Hepatocyte (in vitro differentiated cells): ENCODE data around the gene ZCCHC3. TPM values are rescaled to one million over a fixed set of nuclear protein-coding genes. Genes with fewer than 3 reads are reported as not detected.

Source experiments
- DNase-seq: peaks from one replicate; pipeline ENCODE4 v3.0.0-alpha.2; 2016; ENCODE audit warnings: low spot score
- H2AFZ ChIP-seq: fragments of 200-600 bp; sonication (generic); 2 replicates; pipeline ENCODE4 v1.6.0; 2016; ENCODE audit warnings: antibody characterized with exemption, mild to moderate bottlenecking
- H3K27ac ChIP-seq: fragments of 200-600 bp; sonication (generic); 2 replicates; pipeline ENCODE4 v1.5.1; 2016; ENCODE audit warnings: mild to moderate bottlenecking
- H3K27me3 ChIP-seq: fragments of 200-600 bp; sonication (generic); 2 replicates; pipeline ENCODE4 v1.6.1; 2016
- H3K36me3 ChIP-seq: fragments of 200-600 bp; sonication (generic); replicated peaks from 2 replicates; pipeline ENCODE4 v1.5.1; 2016; ENCODE audit warnings: low read depth; ENCODE audit not compliant: insufficient read depth
- H3K4me1 ChIP-seq: fragments of 200-600 bp; sonication (generic); 2 replicates; pipeline ENCODE4 v1.5.1; 2016; ENCODE audit warnings: mild to moderate bottlenecking, moderate library complexity; ENCODE audit not compliant: insufficient read depth
- H3K4me2 ChIP-seq: fragments of 200-600 bp; sonication (generic); 2 replicates; pipeline ENCODE4 v1.6.0; 2016
- H3K4me3 ChIP-seq: fragments of 200-600 bp; sonication (generic); 2 replicates; pipeline ENCODE4 v1.5.1; 2016; ENCODE audit warnings: mild to moderate bottlenecking
- H3K79me2 ChIP-seq: fragments of 200-600 bp; sonication (generic); 2 replicates; pipeline ENCODE4 v1.6.0; 2017; ENCODE audit warnings: mild to moderate bottlenecking
- H3K9me2 ChIP-seq: fragments of 200-600 bp; sonication (generic); replicated peaks from 2 replicates; pipeline ENCODE4 v1.6.0; 2017; ENCODE audit warnings: mild to moderate bottlenecking; ENCODE audit not compliant: insufficient read depth
- H3K9me3 ChIP-seq: fragments of 200-600 bp; sonication (generic); 2 replicates; pipeline ENCODE4 v1.5.1; 2016; ENCODE audit warnings: low read depth, mild to moderate bottlenecking
- H4K20me1 ChIP-seq: fragments of 200-600 bp; sonication (generic); 2 replicates; pipeline ENCODE4 v1.6.0; 2016; ENCODE audit warnings: mild to moderate bottlenecking; ENCODE audit not compliant: insufficient read depth, poor library complexity, severe bottlenecking
- EZH2 ChIP-seq: fragments of 200-600 bp; sonication (generic); IDR thresholded peaks from 2 replicates; pipeline ENCODE4 v1.6.1; 2016; ENCODE audit warnings: antibody characterized with exemption, mild to moderate bottlenecking, borderline replicate concordance
- EZH2phosphoT487 ChIP-seq: fragments of 200-600 bp; sonication (generic); IDR thresholded peaks from one replicate; pipeline ENCODE4 v1.6.1; 2018; ENCODE audit warnings: antibody characterized with exemption, mild to moderate bottlenecking, low read depth, moderate library complexity; ENCODE audit not compliant: unreplicated experiment, severe bottlenecking
- WGBS: methylation state at CpG from one replicate; pipeline ENCODE4 v1.1.6; 2016; ENCODE audit warnings: low lambda C conversion rate; ENCODE audit errors: missing lambda C conversion rate; 5-methylcytosine and 5-hydroxymethylcytosine counted together
- polyA plus RNA-seq: library from polyadenylated mRNA; unstranded; fragments of >200 nt; fragmentation: Nextera tagmentation; extraction: Ambion mirVana; gene quantifications from 2 replicates; pipeline ENCODE4 v1.2.1, GENCODE V29; 2016
- total RNA-seq: library from RNA; depleted of rRNA; stranded (reverse); fragments of >200 nt; gene quantifications from 2 replicates; pipeline ENCODE4 v1.2.3, GENCODE V29; 2014
- TF ChIP-seq, protein P1 (sequence below): fragments of 200-600 bp; sonication (generic); IDR thresholded peaks from 2 replicates; pipeline ENCODE4 v1.5.1; 2016; ENCODE audit warnings: antibody characterized with exemption, mild to moderate bottlenecking; ENCODE audit not compliant: poor library complexity

ZCCHC3 gene
- total and polyA plus RNA-seq, 2 experiments from 2014 or later, result 27.4 to 29.0 TPM

DNA sequence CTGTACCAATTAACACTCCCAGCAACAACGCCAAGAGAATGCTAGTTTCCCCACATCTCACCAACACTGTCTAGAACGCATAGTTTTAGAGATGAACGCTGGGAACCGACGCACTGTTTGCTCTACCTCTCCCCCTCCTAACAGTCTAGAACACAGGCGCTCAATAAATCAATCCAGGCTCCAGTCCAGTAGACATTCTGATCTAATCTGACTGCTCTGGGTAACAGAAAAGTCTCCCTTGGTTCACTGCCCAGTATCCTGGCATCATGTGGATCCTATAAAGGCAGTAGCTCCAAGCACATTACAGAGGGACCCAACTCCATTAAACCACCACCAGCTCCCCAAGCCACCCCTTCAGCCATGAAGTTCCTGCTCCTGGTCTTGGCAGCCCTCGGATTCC, 40.0 kb upstream of the ZCCHC3 start, which contains the start of gene DEFB132:
Gene DEFB132 (plus strand): TSS at position 306 of the 400 bp plus-strand sequence. CDS start 55 bp downstream, at position 361.
- 71% methylated on average over 7 of the region's 7 CpGs for WGBS
- Histone ChIP-seq H4K20me1 (no peaks in the 10 kb centered on the region), H3K36me3 (no peaks in the 10 kb centered on the region), H3K9me3 (no peaks in the 10 kb centered on the region), H3K9me2 (no peaks in the 10 kb centered on the region), H3K4me3 (no peak within 1 kb of the TSS), H3K4me2 (no peak within 1 kb of the TSS), H2AFZ (no peak within 1 kb of the TSS), H3K79me2 (no peaks in the 10 kb centered on the region), H3K4me1 (no peaks in the 10 kb centered on the region), H3K27ac (no peak within 1 kb of the TSS), H3K27me3 (no peaks in the 10 kb centered on the region)
- DNase-seq, result no peak
- TF ChIP-seq EZH2phosphoT487 (no peak), EZH2 (no peak)
- TF ChIP-seq, protein P1, sequence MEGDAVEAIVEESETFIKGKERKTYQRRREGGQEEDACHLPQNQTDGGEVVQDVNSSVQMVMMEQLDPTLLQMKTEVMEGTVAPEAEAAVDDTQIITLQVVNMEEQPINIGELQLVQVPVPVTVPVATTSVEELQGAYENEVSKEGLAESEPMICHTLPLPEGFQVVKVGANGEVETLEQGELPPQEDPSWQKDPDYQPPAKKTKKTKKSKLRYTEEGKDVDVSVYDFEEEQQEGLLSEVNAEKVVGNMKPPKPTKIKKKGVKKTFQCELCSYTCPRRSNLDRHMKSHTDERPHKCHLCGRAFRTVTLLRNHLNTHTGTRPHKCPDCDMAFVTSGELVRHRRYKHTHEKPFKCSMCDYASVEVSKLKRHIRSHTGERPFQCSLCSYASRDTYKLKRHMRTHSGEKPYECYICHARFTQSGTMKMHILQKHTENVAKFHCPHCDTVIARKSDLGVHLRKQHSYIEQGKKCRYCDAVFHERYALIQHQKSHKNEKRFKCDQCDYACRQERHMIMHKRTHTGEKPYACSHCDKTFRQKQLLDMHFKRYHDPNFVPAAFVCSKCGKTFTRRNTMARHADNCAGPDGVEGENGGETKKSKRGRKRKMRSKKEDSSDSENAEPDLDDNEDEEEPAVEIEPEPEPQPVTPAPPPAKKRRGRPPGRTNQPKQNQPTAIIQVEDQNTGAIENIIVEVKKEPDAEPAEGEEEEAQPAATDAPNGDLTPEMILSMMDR, result no peak

DNA sequence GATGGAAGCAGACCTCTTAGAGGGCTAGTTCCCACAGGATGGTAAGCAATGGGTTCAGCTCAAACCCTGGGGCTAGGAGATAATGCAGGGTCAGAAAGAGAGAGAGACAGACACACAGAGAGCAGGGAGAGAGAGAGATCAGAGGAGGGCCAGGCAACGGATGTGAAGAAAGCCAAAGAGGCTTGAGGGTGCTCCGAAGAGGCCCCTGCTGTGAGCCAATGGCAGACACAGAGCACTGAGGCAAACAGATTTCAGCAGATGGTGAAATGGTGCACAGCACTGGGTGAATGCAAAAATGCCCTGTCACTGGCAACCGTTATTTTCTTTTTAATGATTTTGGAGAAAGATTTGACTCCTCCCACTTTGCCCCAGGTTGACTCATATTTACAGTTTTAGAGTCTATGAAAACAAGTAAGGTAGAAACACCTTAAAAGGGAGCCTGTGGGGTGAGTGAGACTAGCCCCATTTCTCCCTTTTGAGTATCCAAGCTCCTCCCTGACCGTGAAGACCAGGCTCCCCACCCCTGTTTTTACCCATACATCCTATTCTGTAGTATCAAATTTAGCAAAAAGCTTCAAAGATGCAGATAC, 39.0 kb upstream of the ZCCHC3 start:
- Histone ChIP-seq H3K79me2 (no peaks in the 10 kb centered on the region), H3K9me2 (no peaks in the 10 kb centered on the region), H2AFZ (no peak overlapping the region), H4K20me1 (no peaks in the 10 kb centered on the region), H3K4me3 (no peak overlapping the region), H3K36me3 (no peaks in the 10 kb centered on the region), H3K27me3 (no peaks in the 10 kb centered on the region), H3K4me1 (no peaks in the 10 kb centered on the region), H3K9me3 (no peaks in the 10 kb centered on the region), H3K27ac (no peak overlapping the region), H3K4me2 (no peak overlapping the region)
- TF ChIP-seq EZH2phosphoT487 (no peak), EZH2 (no peak)
- TF ChIP-seq, protein P1, result no peak
- WGBS, result 51% methylated on average over 4 of the region's 4 CpGs
- no peak for DNase-seq

DNA sequence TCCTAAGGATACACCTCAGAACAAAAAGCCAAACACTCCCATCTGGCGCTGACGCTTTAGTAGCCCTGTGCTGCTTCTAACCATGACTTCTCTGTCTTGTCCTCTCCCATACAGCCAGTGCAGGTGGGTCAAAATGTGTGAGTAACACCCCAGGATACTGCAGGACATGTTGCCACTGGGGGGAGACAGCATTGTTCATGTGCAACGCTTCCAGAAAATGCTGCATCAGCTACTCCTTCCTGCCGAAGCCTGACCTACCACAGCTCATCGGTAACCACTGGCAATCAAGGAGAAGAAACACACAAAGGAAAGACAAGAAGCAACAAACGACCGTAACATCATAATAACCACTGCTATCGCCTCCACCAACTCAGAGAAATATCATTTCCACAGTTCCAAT, 38.4 kb upstream of the ZCCHC3 start:
- no peak overlapping the region for H2AFZ ChIP-seq
- H3K36me3 ChIP-seq, result no peaks in the 10 kb centered on the region
- no peaks in the 10 kb centered on the region for H3K27me3 ChIP-seq
- no peaks in the 10 kb centered on the region for H3K9me3 ChIP-seq
- H3K4me3 ChIP-seq, result no peak overlapping the region
- H3K79me2 ChIP-seq, result no peaks in the 10 kb centered on the region
- H3K4me2 ChIP-seq, result no peak overlapping the region
- no peaks in the 10 kb centered on the region for H3K9me2 ChIP-seq
- H4K20me1 ChIP-seq, result no peaks in the 10 kb centered on the region
- TF ChIP-seq EZH2 (no peak), EZH2phosphoT487 (no peak)
- TF ChIP-seq, protein P1, result no peak
- H3K27ac ChIP-seq, result no peak overlapping the region
- no peaks in the 10 kb centered on the region for H3K4me1 ChIP-seq
- DNase-seq, result no peak
- WGBS, result 75% methylated on average over 8 of the region's 8 CpGs
